Measurements from ENCODE around the gene CAPN14.

DNA sequence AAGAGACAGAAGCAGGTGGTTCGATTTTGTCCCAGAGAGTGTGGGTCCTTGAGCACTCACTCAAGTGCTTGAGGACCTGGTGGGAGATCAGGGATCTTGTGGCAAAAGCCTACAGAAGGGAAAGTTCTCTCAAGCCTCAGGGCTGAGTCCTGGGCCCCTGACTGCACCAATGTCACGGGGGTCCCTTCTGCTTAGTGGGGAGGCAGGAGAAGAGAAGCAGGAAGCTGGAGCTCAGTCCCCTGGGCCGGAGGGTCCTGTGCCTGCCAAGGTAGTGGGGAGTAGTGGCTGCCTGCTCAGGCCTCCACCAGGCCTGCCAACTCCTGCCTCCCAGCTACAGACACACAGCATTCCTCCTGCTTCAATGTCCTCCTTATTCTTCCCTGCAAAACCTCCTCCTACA, 11.7 kb downstream of the CAPN14 start:
- TF ChIP-seq EP300 (IDR thresholded peaks at IDR 0.05) (no peak), POLR2AphosphoS5 (IDR thresholded peaks at IDR 0.05) (no peak)
- TF ChIP-seq, protein P1, sequence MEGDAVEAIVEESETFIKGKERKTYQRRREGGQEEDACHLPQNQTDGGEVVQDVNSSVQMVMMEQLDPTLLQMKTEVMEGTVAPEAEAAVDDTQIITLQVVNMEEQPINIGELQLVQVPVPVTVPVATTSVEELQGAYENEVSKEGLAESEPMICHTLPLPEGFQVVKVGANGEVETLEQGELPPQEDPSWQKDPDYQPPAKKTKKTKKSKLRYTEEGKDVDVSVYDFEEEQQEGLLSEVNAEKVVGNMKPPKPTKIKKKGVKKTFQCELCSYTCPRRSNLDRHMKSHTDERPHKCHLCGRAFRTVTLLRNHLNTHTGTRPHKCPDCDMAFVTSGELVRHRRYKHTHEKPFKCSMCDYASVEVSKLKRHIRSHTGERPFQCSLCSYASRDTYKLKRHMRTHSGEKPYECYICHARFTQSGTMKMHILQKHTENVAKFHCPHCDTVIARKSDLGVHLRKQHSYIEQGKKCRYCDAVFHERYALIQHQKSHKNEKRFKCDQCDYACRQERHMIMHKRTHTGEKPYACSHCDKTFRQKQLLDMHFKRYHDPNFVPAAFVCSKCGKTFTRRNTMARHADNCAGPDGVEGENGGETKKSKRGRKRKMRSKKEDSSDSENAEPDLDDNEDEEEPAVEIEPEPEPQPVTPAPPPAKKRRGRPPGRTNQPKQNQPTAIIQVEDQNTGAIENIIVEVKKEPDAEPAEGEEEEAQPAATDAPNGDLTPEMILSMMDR (IDR thresholded peaks at IDR 0.05), result no peak

All from sigmoid colon (tissue), 4 donors.